IMR-90 (cell line): ENCODE data around the gene HECW1. TPM values are rescaled to one million over a fixed set of nuclear protein-coding genes. Genes with fewer than 3 reads are reported as not detected.

ENCODE experiments used
- ATAC-seq: fragments of 200-7000 bp; cut with Tn5 transposase; 2 replicates; pipeline ENCODE4 v1.9.1; 2020; ENCODE audit warnings: low read depth, mild to moderate bottlenecking, moderate library complexity
- BruUV-seq: library from RNA; stranded (reverse); fragments of 400-500 nt; replicated peaks from 2 replicates; lab custom pipeline; 2021; lab: Mats Ljungman, UMichigan
- CTCF ChIA-PET: fragments of 300-600 bp; formaldehyde crosslinking; extraction: SDS; loops from one replicate; lab custom pipeline; 2021; ENCODE audit warnings: antibody characterized with exemption; lab: Yijun Ruan, JAX
- POLR2A ChIA-PET: fragments of 300-600 bp; sonication (Branson Sonifier 250); formaldehyde crosslinking; loops from one replicate; lab custom pipeline; 2022; ENCODE audit warnings: antibody characterized with exemption; ENCODE audit not compliant: unreplicated experiment; lab: Charles Lee
- DNase-seq: peaks from one replicate; pipeline ENCODE4 v3.0.0; 2013
- H2AFZ ChIP-seq: replicated peaks from 2 replicates; pipeline ENCODE3; 2013; ENCODE audit warnings: low read length, mild to moderate bottlenecking; ENCODE audit not compliant: poor library complexity
- H2AK5ac ChIP-seq: 2 replicates; pipeline ENCODE4 v1.6.1; 2013; ENCODE audit warnings: low read depth, low read length, inconsistent platforms
- H2AK9ac ChIP-seq: replicated peaks from 2 replicates; pipeline ENCODE3; 2013; ENCODE audit warnings: mild to moderate bottlenecking, low read depth, low read length, moderate library complexity; ENCODE audit not compliant: poor library complexity
- H2BK120ac ChIP-seq: 2 replicates; pipeline ENCODE4 v1.6.1; 2013; ENCODE audit warnings: low read depth, low read length, inconsistent platforms
- H2BK15ac ChIP-seq: 3 replicates; pipeline ENCODE4 v1.6.1; 2013; ENCODE audit warnings: low read depth, low read length, inconsistent platforms
- H2BK20ac ChIP-seq: 2 replicates; pipeline ENCODE4 v1.6.1; 2013; ENCODE audit warnings: low read depth, mild to moderate bottlenecking, inconsistent platforms, low read length, moderate library complexity
- H2BK5ac ChIP-seq: 2 replicates; pipeline ENCODE4 v1.6.1; 2013; ENCODE audit warnings: mild to moderate bottlenecking, low read depth, low read length, inconsistent platforms; ENCODE audit not compliant: poor library complexity, severe bottlenecking
- H3K14ac ChIP-seq: replicated peaks from 2 replicates; pipeline ENCODE4 v1.6.1; 2013; ENCODE audit warnings: low read depth, low read length, inconsistent platforms
- H3K18ac ChIP-seq: 2 replicates; pipeline ENCODE4 v1.6.1; 2013; ENCODE audit warnings: low read depth, low read length, control low read depth
- H3K23ac ChIP-seq: 2 replicates; pipeline ENCODE4 v1.6.1; 2013; ENCODE audit warnings: low read depth, low read length, inconsistent platforms
- H3K27ac ChIP-seq: 2 replicates; pipeline ENCODE4 v1.5.1; 2013; ENCODE audit warnings: mild to moderate bottlenecking, control low read depth, low read length; ENCODE audit not compliant: insufficient read depth
- H3K27me3 ChIP-seq: 2 replicates; pipeline ENCODE4 v1.6.1; 2013; ENCODE audit warnings: low read length; ENCODE audit not compliant: control insufficient read depth, insufficient read depth
- H3K36me3 ChIP-seq: 2 replicates; pipeline ENCODE4 v1.6.1; 2013; ENCODE audit warnings: low read length, mixed read lengths; ENCODE audit not compliant: control insufficient read depth, insufficient read depth
- H3K4ac ChIP-seq: 2 replicates; pipeline ENCODE4 v1.6.1; 2013; ENCODE audit warnings: low read depth, low read length, inconsistent platforms
- H3K4me1 ChIP-seq: 2 replicates; pipeline ENCODE4 v1.6.1; 2013; ENCODE audit warnings: low read length, mixed read lengths; ENCODE audit not compliant: control insufficient read depth, insufficient read depth
- H3K4me2 ChIP-seq: 2 replicates; pipeline ENCODE4 v1.6.1; 2013; ENCODE audit warnings: low read depth, mild to moderate bottlenecking, control low read depth, low read length, moderate library complexity
- H3K4me3 ChIP-seq: 2 replicates; pipeline ENCODE4 v1.5.1; 2013; ENCODE audit warnings: low read depth, mild to moderate bottlenecking, control low read depth, low read length, moderate library complexity; ENCODE audit not compliant: insufficient read depth
- H3K56ac ChIP-seq: 2 replicates; pipeline ENCODE4 v1.6.1; 2013; ENCODE audit warnings: low read length, inconsistent platforms; ENCODE audit not compliant: insufficient read depth; ENCODE audit errors: extremely low read depth
- H3K79me1 ChIP-seq, 2 experiments: 2 replicates each; pipeline ENCODE4 v1.6.1; 2013; ENCODE audit warnings: low read length in 2 of 2, inconsistent platforms in 1 of 2, low read depth in 1 of 2
- H3K9ac ChIP-seq: 2 replicates; pipeline ENCODE4 v1.6.1; 2013; ENCODE audit warnings: low read depth, low read length, control low read depth
- H3K9me1 ChIP-seq: 2 replicates; pipeline ENCODE4 v1.6.1; 2013; ENCODE audit warnings: low read length, inconsistent platforms; ENCODE audit not compliant: insufficient read depth
- H3K9me3 ChIP-seq: 2 replicates; pipeline ENCODE4 v1.6.1; 2013; ENCODE audit warnings: low read length; ENCODE audit not compliant: control insufficient read depth, insufficient read depth
- H4K20me1 ChIP-seq: 2 replicates; pipeline ENCODE4 v1.6.1; 2013; ENCODE audit warnings: low read length, inconsistent platforms; ENCODE audit not compliant: insufficient read depth
- H4K5ac ChIP-seq: 2 replicates; pipeline ENCODE4 v1.6.1; 2013; ENCODE audit warnings: mild to moderate bottlenecking, low read depth, low read length, control low read depth
- H4K8ac ChIP-seq, 2 experiments: 2 replicates each; pipeline ENCODE4 v1.6.1; 2013; ENCODE audit warnings: low read depth in 2 of 2, low read length in 2 of 2, control low read depth in 1 of 2, inconsistent platforms in 1 of 2
- H4K91ac ChIP-seq: 2 replicates; pipeline ENCODE4 v1.6.1; 2013; ENCODE audit warnings: low read depth, low read length, inconsistent platforms; ENCODE audit not compliant: insufficient read depth
- BHLHE40 ChIP-seq: fragments of 150-350 bp; IDR thresholded peaks from 2 replicates; pipeline ENCODE4 v1.6.1; 2016; ENCODE audit warnings: mild to moderate bottlenecking, low read depth, low read length
- CEBPB ChIP-seq: IDR thresholded peaks from 2 replicates; pipeline ENCODE4 v1.6.1; 2012; ENCODE audit warnings: low read depth, low read length, improper control_type of control experiment
- CHD1 ChIP-seq: IDR thresholded peaks from 2 replicates; pipeline ENCODE4 v1.6.1; 2012; ENCODE audit warnings: low read depth, low read length, improper control_type of control experiment
- ELK1 ChIP-seq: fragments of 150-350 bp; IDR thresholded peaks from 2 replicates; pipeline ENCODE4 v1.6.1; 2016; ENCODE audit warnings: low read depth, mild to moderate bottlenecking, low read length, moderate library complexity, borderline replicate concordance
- FOS ChIP-seq: fragments of 150-350 bp; IDR thresholded peaks from 2 replicates; pipeline ENCODE4 v1.6.1; 2016; ENCODE audit warnings: low read depth, low read length
- MAFK ChIP-seq: IDR thresholded peaks from 2 replicates; pipeline ENCODE4 v1.6.1; 2012; ENCODE audit warnings: low read depth, low read length, improper control_type of control experiment
- MAZ ChIP-seq: IDR thresholded peaks from 2 replicates; pipeline ENCODE4 v1.6.1; 2012; ENCODE audit warnings: low read depth, mild to moderate bottlenecking, low read length, improper control_type of control experiment, moderate library complexity, borderline replicate concordance
- MXI1 ChIP-seq: IDR thresholded peaks from 2 replicates; pipeline ENCODE4 v1.6.1; 2012; ENCODE audit warnings: low read depth, mild to moderate bottlenecking, low read length, moderate library complexity, borderline replicate concordance
- RAD21 ChIP-seq: IDR thresholded peaks from 2 replicates; pipeline ENCODE4 v1.6.1; 2012; ENCODE audit warnings: low read length, improper control_type of control experiment
- RCOR1 ChIP-seq: IDR thresholded peaks from 2 replicates; pipeline ENCODE4 v1.6.1; 2012; ENCODE audit warnings: mild to moderate bottlenecking, low read length, improper control_type of control experiment; ENCODE audit not compliant: insufficient replicate concordance
- RFX5 ChIP-seq: IDR thresholded peaks from 2 replicates; pipeline ENCODE4 v1.8.0; 2012; ENCODE audit warnings: low read depth, mild to moderate bottlenecking, low read length, moderate library complexity
- SMC3 ChIP-seq: fragments of 150-350 bp; IDR thresholded peaks from 2 replicates; pipeline ENCODE4 v1.6.1; 2016; ENCODE audit warnings: low read depth, mild to moderate bottlenecking, antibody characterized with exemption, low read length, moderate library complexity
- WGBS, 2 experiments: methylation state at CpG; one replicate each; pipeline versions ENCODE4 v1.1.5 to v1.1.7; 2013; ENCODE audit warnings: missing lambda C conversion rate in 2 of 2; ENCODE audit not compliant: insufficient read length in 1 of 2; ENCODE audit errors: extremely low coverage in 2 of 2; 5-methylcytosine and 5-hydroxymethylcytosine counted together
- dilution Hi-C: fragments of 300-500 bp; cut with HindIII; formaldehyde crosslinking; loops from one replicate; pipeline ENCODE4 v1.14.3; 2018; ENCODE audit warnings: low sequenced_read_pairs; ENCODE audit not compliant: unreplicated experiment
- in situ Hi-C: fragments of 300-500 bp; cut with MboI; formaldehyde crosslinking; loops from 3 replicates; pipeline ENCODE4 v1.14.3; 2019; ENCODE audit warnings: low sequenced_read_pairs, inconsistent platforms, mixed read lengths
- intact Hi-C: fragments of 100-400 bp; cut with micrococcal nuclease; formaldehyde crosslinking; loops from 2 replicates; pipeline ENCODE4 v1.10.0; 2022
- polyA plus RNA-seq, 3 experiments: library from polyadenylated mRNA; depleted of rRNA; stranded (reverse); fragments of >200 nt; gene quantifications; 2 replicates each; pipeline ENCODE4 v1.2.3, GENCODE V29; 2012; ENCODE audit warnings: low replicate concordance in 1 of 3
- total RNA-seq: library from RNA; depleted of rRNA; stranded (reverse); fragments of >200 nt; gene quantifications from 2 replicates; pipeline ENCODE4 v1.2.3, GENCODE V29; 2012
- TF ChIP-seq, protein P1 (sequence below): fragments of 150-350 bp; IDR thresholded peaks from 2 replicates; pipeline ENCODE4 v1.6.1; 2017; ENCODE audit warnings: mild to moderate bottlenecking, antibody characterized with exemption, low read length, low read depth

HECW1 gene
- total and polyA plus RNA-seq, 2 of the 4 experiments (the other 2 are of a cell fraction) = 0.56 to 1.3 TPM

GRCh38 chr7:43195256-43195655 is 82.8 kb downstream of the HECW1 start:
- WGBS, 2 experiments = no CpG with 5 or more reads among the region's 7 CpGs

More at GRCh38 chr7:43195256-43195655, 82.8 kb downstream of the HECW1 start:
- intact Hi-C loops (no loop called here), dilution Hi-C loops (no loop called here), in situ Hi-C loops (no loop called here)
- no peak overlapping the region for H3K27ac ChIP-seq
- no TSS peak for BruUV-seq
- no peak overlapping the region for H3K9ac ChIP-seq
- H3K14ac ChIP-seq = no peak overlapping the region
- H3K4me1 ChIP-seq = peaks cover 5% of the 10 kb centered on the region; the same call in 1 of the 2 replicates
- H3K36me3 ChIP-seq = no peaks in the 10 kb centered on the region
- DNase-seq = no peak
- H3K79me1 ChIP-seq = peaks cover 0 to 9% of the 10 kb centered on the region in 2 experiments; a peak in 2 of 4 replicates
- no peak overlapping the region for H3K18ac ChIP-seq
- no peak overlapping the region for H3K56ac ChIP-seq
- H3K4ac ChIP-seq = no peak overlapping the region
- no peak for ATAC-seq
- H2AK9ac ChIP-seq = no peak overlapping the region
- H2BK15ac ChIP-seq = no peak overlapping the region
- no peaks in the 10 kb centered on the region; the same call in 1 of the 2 replicates for H3K27me3 ChIP-seq
- no peak overlapping the region for H2BK5ac ChIP-seq
- H2BK120ac ChIP-seq = no peak overlapping the region
- H3K9me1 ChIP-seq = peaks cover 13% of the 10 kb centered on the region
- no peak overlapping the region for H4K5ac ChIP-seq
- H4K91ac ChIP-seq = no peak overlapping the region
- no peak overlapping the region for H3K4me3 ChIP-seq
- no peak overlapping the region for H2AK5ac ChIP-seq
- H3K4me2 ChIP-seq = no peak overlapping the region
- peak overlapping the region; percentile 24 for H2AFZ ChIP-seq
- no peaks in the 10 kb centered on the region for H4K20me1 ChIP-seq
- 0 out of 2 replicates have a peak overlapping the region, but pooled peaks have one; percentile 36 for H3K23ac ChIP-seq
- no peak overlapping the region for H2BK20ac ChIP-seq
- H4K8ac ChIP-seq = no peak overlapping the region
- ChIA-PET POLR2A (no interaction called here), CTCF (no interaction called here)
- TF ChIP-seq MAFK = no peak
- no peak for TF ChIP-seq RFX5
- TF ChIP-seq FOS = no peak
- no peak for TF ChIP-seq CEBPB
- TF ChIP-seq BHLHE40 = no peak
- no peak for TF ChIP-seq ELK1
- no peak for TF ChIP-seq CHD1
- TF ChIP-seq, protein P1, sequence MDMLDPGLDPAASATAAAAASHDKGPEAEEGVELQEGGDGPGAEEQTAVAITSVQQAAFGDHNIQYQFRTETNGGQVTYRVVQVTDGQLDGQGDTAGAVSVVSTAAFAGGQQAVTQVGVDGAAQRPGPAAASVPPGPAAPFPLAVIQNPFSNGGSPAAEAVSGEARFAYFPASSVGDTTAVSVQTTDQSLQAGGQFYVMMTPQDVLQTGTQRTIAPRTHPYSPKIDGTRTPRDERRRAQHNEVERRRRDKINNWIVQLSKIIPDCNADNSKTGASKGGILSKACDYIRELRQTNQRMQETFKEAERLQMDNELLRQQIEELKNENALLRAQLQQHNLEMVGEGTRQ = no peak
- no peak for TF ChIP-seq RCOR1
- TF ChIP-seq SMC3 = no peak
- no peak for TF ChIP-seq RAD21
- no peak for TF ChIP-seq MAZ
- no peak for TF ChIP-seq MXI1
- H3K9me3 ChIP-seq = no peaks in the 10 kb centered on the region
